HepG2 (cell line): ENCODE measurements around the gene GUCA2B. TPM values are rescaled to one million over a fixed set of nuclear protein-coding genes. Genes with fewer than 3 reads are reported as not detected.

ENCODE experiments used
- ATAC-seq: fragments of 200-7000 bp; cut with Tn5 transposase; 3 replicates; pipeline ENCODE4 v1.9.1; 2020; ENCODE audit warnings: mild to moderate bottlenecking, moderate library complexity
- BruUV-seq: library from RNA; stranded (reverse); fragments of 400-500 nt; replicated peaks from 2 replicates; lab custom pipeline; 2021; lab: Mats Ljungman, UMichigan
- CTCF ChIA-PET: fragments of 300-600 bp; formaldehyde crosslinking; extraction: SDS; loops from one replicate; lab custom pipeline; 2021; ENCODE audit warnings: low total read pairs, inconsistent platforms, low intra/inter-chr PET ratio; lab: Yijun Ruan, JAX
- POLR2A ChIA-PET: fragments of 350-600 bp; sonication (Branson Sonifier 250); formaldehyde crosslinking; loops from one replicate; lab custom pipeline; 2020; ENCODE audit warnings: antibody characterized with exemption, inconsistent platforms; lab: Yijun Ruan, JAX
- DNase-seq: peaks from one replicate; pipeline ENCODE4 v3.0.0-alpha.2; 2015; ENCODE audit warnings: low spot score
- FAIRE-seq: peaks from 3 replicates; lab custom pipeline; 2011; peaks lifted over from hg19 to GRCh38; lab: Jason Lieb, UNC
- H2AFZ ChIP-seq: one replicate; pipeline ENCODE4 v1.6.1; 2011; ENCODE audit warnings: low read length, inconsistent platforms
- H3K27ac ChIP-seq: fragments of 300-600 bp; 3 replicates; pipeline ENCODE4 v1.8.0; 2011; ENCODE audit warnings: mixed run types, mild to moderate bottlenecking, mixed read lengths, low read length, inconsistent platforms; ENCODE audit not compliant: insufficient read depth; ENCODE audit errors: extremely low read length
- H3K27me3 ChIP-seq, 2 experiments: fragments of 200-600 bp in 1 of 2; 2 replicates in 1 of 2; 3 replicates in 1 of 2; pipeline versions ENCODE4 v1.6.0 to v1.8.0; 2011; ENCODE audit warnings: low read length in 2 of 2, mild to moderate bottlenecking in 2 of 2, moderate library complexity in 2 of 2, inconsistent platforms in 1 of 2; ENCODE audit not compliant: insufficient read depth in 2 of 2, control insufficient read depth in 1 of 2
- H3K36me3 ChIP-seq, 2 experiments: fragments of 200-600 bp in 1 of 2; replicated peaks in 1 of 2; 2 replicates in 1 of 2; 3 replicates in 1 of 2; pipeline versions ENCODE4 v1.5.1 to v1.8.0; 2011; ENCODE audit warnings: low read length in 2 of 2, inconsistent platforms in 1 of 2; ENCODE audit not compliant: insufficient read depth in 2 of 2, control insufficient read depth in 1 of 2
- H3K4me1 ChIP-seq: 2 replicates; pipeline ENCODE4 v1.5.1; 2012; ENCODE audit warnings: low read length, inconsistent platforms; ENCODE audit not compliant: insufficient read depth
- H3K4me2 ChIP-seq: 2 replicates; pipeline ENCODE4 v1.6.0; 2011; ENCODE audit warnings: low read depth, low read length, inconsistent platforms
- H3K4me3 ChIP-seq, 3 experiments: fragments of 200-600 bp in 1 of 3; sonication (generic), shearing (Covaris generic) in 1 of 3; replicated peaks in 1 of 3; 2 replicates each; pipeline ENCODE4 v1.5.1; 2011 to 2016; ENCODE audit warnings: low read length in 3 of 3, inconsistent platforms in 2 of 3, low read depth in 2 of 3, mild to moderate bottlenecking in 2 of 3, control low read depth in 1 of 3, mixed read lengths in 1 of 3; ENCODE audit not compliant: insufficient read depth in 1 of 3
- H3K79me2 ChIP-seq: one replicate; pipeline ENCODE4 v1.6.1; 2011; ENCODE audit warnings: low read length, inconsistent platforms; ENCODE audit not compliant: insufficient read depth
- H3K9ac ChIP-seq: 2 replicates; pipeline ENCODE4 v1.6.0; 2011; ENCODE audit warnings: mild to moderate bottlenecking, low read depth, low read length, inconsistent platforms; ENCODE audit not compliant: insufficient read depth
- H3K9me3 ChIP-seq: 2 replicates; pipeline ENCODE4 v1.5.1; 2012; ENCODE audit warnings: mild to moderate bottlenecking, low read length
- H4K20me1 ChIP-seq: 2 replicates; pipeline ENCODE4 v1.6.0; 2011; ENCODE audit warnings: inconsistent platforms, mild to moderate bottlenecking, low read length, moderate library complexity; ENCODE audit not compliant: insufficient read depth
- CBX1 ChIP-seq: IDR thresholded peaks from one replicate; pipeline ENCODE4 v1.6.1; 2016; ENCODE audit warnings: antibody characterized with exemption, low read depth
- GATAD1 ChIP-seq: IDR thresholded peaks from 2 replicates; pipeline ENCODE4 v1.6.1; 2016; ENCODE audit warnings: missing genetic modification reagents, missing compliant biosample characterization
- HMGXB3 ChIP-seq: sonication (generic); formaldehyde crosslinking; IDR thresholded peaks from 2 replicates; pipeline ENCODE4 v1.4.0; 2020; ENCODE audit warnings: missing genetic modification reagents, borderline replicate concordance
- KLF6 ChIP-seq: IDR thresholded peaks from 2 replicates; pipeline ENCODE4 v1.8.0; 2016; ENCODE audit warnings: missing biosample characterization, missing genetic modification reagents
- MAFK ChIP-seq, 2 experiments: IDR thresholded peaks in 1 of 2; conservative IDR thresholded peaks in 1 of 2; 2 replicates each; pipeline ENCODE4 v1.6.1; 2011; ENCODE audit warnings: improper control_type of control experiment in 2 of 2, low read length in 2 of 2
- ZNF318 ChIP-seq: sonication (generic); formaldehyde crosslinking; IDR thresholded peaks from 2 replicates; pipeline ENCODE4 v1.4.0; 2020; ENCODE audit warnings: mild to moderate bottlenecking, missing genetic modification reagents
- WGBS: methylation state at CpG from one replicate; pipeline ENCODE4 v1.1.6; 2017; ENCODE audit warnings: low lambda C conversion rate; 5-methylcytosine and 5-hydroxymethylcytosine counted together
- in situ Hi-C: cut with HindIII; loops from 2 replicates; pipeline ENCODE4 v1.10.0; 2017; ENCODE audit warnings: low pct_unique_long_range_greater_than_20kb; ENCODE audit not compliant: extremely low pct_ligation_motif_present
- intact Hi-C: fragments of 100-400 bp; cut with micrococcal nuclease; formaldehyde crosslinking; loops from one replicate; pipeline ENCODE4 v1.10.0; 2022; ENCODE audit not compliant: unreplicated experiment
- polyA plus RNA-seq, 8 experiments: library from polyadenylated mRNA; depleted of rRNA in 3 of 8; stranded (reverse) in 7 of 8; unstranded in 1 of 8; fragments of >200 nt; fragmentation: Illumina TruSeq in 4 of 8; extraction: Trizol in 4 of 8; gene quantifications; 2 replicates each; pipeline versions ENCODE4 v1.2.1 to v1.2.3, GENCODE V29; 2011 to 2016; ENCODE audit warnings: low read depth in 4 of 8, missing spikeins in 1 of 8, mixed read lengths in 1 of 8; ENCODE audit not compliant: insufficient read depth in 1 of 8
- total RNA-seq, 5 experiments: library from RNA; depleted of rRNA; stranded (reverse); fragments of >200 nt; fragmentation: Illumina TruSeq; extraction: Trizol; gene quantifications; 2 replicates each; pipeline ENCODE4 v1.2.3, GENCODE V29; 2016; ENCODE audit warnings: low read depth in 1 of 5

The GUCA2B gene
- total and polyA plus RNA-seq, 2 of the 13 experiments (the other 11 are each of a cell fraction or from before 2014, with no cell fraction given), result not detected

- BruUV-seq, result no TSS peak
- Histone ChIP-seq H3K9me3 (no peaks in the 10 kb centered on the region), H3K4me3 (no peak overlapping the region), H3K4me1 (peaks cover 8% of the 10 kb centered on the region; the same call in 1 of the 2 replicates), H2AFZ (no peak overlapping the region), H4K20me1 (no peaks in the 10 kb centered on the region), H3K79me2 (no peaks in the 10 kb centered on the region), H3K4me2 (no peak overlapping the region), H3K27ac (no peak overlapping the region), H3K27me3 (peaks cover 3 to 46% of the 10 kb centered on the region in 2 experiments; a peak in 3 of 5 replicates), H3K36me3 (no peaks in the 10 kb centered on the region), H3K9ac (no peak overlapping the region)
- 27% methylated on average over 7 of the region's 13 CpGs for WGBS
- FAIRE-seq (no peak), ATAC-seq (no peak), DNase-seq (no peak)
- intact Hi-C loops (no loop called here), in situ Hi-C loops (loop anchor here (10.0 kb wide), 1 partner anchor 601 kb away; the partner anchor contains the start of gene CLDN19)
- TF ChIP-seq HMGXB3 (CRISPR knock-in tag), result no peak
- TF ChIP-seq GATAD1 (CRISPR knock-in tag), result no peak
- TF ChIP-seq ZNF318 (CRISPR knock-in tag), result no peak
- no peak for TF ChIP-seq CBX1
- peak in 1 of 2 experiments; percentile 18; a peak in 1 of 4 replicates for TF ChIP-seq MAFK (conservative IDR thresholded peaks at IDR 0.05 in 1 of 2, IDR thresholded peaks at IDR 0.05 in 1 of 2; ENCODE audit: low read length in 2 of 2)
- TF ChIP-seq KLF6, result no peak
- POLR2A ChIA-PET, result no interaction called here
- CTCF ChIA-PET, result no interaction called here
Observed at GRCh38 chr1:42143896-42144710, 9.1 kb upstream of the GUCA2B start.
